ENCODE data around the gene DYSF.

- TF ChIP-seq CTCF (IDR thresholded peaks at IDR 0.05) (no peak), POLR2A (IDR thresholded peaks at IDR 0.05) (no peak)
Observed at GRCh38 chr2:71721669-71722068, 268.3 kb downstream of the DYSF start.
